ENCODE data around the gene BCL2L1.

The BCL2L1 gene

DNA sequence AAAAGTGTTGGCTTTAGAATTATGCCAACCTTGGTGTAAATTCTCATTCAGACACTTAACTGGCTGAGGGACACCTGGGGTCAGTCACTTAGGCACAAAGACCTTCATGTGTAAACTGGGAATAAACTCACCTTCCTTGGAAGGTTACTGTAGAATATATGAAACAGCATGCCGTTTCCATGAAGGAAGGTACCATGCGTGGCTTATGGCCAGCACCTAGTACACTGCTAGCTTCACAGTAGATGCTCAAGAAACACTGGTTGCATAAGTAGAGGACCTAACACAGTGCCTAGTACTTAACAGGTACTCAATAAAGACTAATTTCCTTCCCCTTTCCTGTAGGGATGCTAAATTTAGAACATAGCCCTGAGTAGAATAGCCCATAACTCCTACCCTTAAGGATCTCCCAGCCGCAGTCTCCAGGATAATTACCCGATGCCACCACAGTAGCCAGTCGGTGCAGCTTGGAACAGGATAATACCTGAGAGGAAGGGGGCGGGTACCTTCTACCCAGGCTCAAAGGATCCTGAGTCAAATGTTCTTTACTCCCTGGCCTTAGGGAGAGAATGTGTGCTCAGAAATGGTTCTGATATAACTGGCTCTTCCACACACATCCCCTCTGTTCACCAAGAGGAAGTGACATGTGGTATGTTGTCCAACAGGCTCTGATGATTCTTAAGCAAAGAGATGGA lies 3.6 kb downstream of the BCL2L1 start:
- Mint-ChIP-seq H3K27me3 (no peaks in the 10 kb centered on the region), H3K36me3 (peaks cover 77 to 84% of the 10 kb centered on the region in 2 donors), H3K4me3 (peak overlapping the region; percentile 91 to 97), H3K9me3 (no peaks in the 10 kb centered on the region), H3K27ac (peak overlapping the region; percentile 53), H3K4me1 (peaks cover 33 to 59% of the 10 kb centered on the region in 2 donors)
- no peak for ATAC-seq (replicated peaks)
- no peak for DNase-seq

DNA sequence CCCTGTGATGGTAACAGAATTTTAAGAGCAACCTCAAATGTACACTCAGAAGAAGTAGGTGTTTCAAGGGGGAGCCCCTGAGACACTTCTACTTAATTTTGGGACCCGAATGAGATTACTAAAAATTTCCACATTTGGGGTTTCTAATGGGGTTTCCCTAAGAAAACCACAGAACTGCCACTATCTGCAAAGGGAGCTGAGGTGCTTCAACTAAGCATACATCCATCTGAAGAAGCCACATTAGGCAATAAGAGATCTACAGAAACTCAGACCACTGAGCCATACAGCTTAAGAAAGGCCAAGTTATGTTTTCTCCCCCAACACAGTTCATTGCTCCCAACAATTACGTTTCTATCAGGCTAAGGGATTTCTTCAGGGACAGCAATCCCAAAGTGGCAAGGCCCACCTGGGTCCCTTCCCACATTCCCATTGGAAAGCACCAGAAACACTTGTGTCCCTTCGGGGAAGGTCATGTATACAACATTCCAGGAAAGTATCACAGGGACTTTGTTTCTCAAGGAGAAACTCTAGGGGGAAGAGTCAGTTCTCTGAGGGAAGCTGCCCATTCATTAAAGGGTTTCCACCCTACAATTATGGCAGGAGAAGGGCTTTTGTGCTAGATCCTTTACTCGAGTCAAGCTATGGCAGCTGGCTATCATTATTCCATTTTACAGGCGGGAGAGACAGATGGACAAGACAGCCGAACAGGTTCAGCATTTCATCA lies 5.0 kb downstream of the BCL2L1 start:
- no peaks in the 10 kb centered on the region for H3K27me3 Mint-ChIP-seq
- H3K27ac Mint-ChIP-seq: peak overlapping the region; percentile 98
- DNase-seq (peak; percentile 60), ATAC-seq (replicated peaks) (peak; percentile 85 to 86)
- peaks cover 86 to 93% of the 10 kb centered on the region in 2 donors for H3K36me3 Mint-ChIP-seq
- no peaks in the 10 kb centered on the region for H3K9me3 Mint-ChIP-seq
- H3K4me1 Mint-ChIP-seq: peaks cover 41 to 68% of the 10 kb centered on the region in 2 donors
- peak overlapping the region; percentile 91 to 97 for H3K4me3 Mint-ChIP-seq

DNA sequence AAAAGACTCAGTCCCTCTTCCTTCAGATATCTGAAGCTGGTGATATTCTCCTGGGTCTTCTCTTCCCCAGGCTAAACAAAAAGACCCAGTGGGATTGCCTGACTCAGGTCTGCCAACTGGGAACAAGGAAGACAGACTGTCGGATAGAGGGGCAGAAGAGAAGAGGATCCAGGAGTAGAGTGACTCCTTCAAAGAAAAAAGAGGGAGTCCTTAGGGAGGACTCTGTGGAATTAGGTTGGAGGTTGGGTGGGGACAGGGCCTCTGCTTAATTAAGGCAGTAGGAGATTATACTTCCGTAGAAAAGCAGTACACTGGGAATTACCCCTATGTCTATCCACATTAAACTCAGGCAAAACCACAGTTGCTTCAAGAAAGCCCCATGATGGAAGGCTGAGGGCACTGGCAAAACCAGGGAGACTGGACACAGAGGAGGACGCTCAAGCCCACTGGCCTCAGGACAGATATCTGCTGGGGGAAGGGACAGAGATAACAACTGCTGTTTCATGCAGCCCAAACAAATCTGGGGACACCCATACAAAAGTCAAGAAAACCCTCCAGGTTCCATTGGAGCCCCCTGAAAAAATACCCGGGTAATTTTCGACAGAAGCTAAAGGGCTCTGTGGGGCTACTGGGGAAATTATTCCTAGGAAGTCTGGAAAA lies 5.7 kb downstream of the BCL2L1 start:
- peak overlapping the region; percentile 98 for H3K27ac Mint-ChIP-seq
- H3K36me3 Mint-ChIP-seq: peaks cover 83 to 92% of the 10 kb centered on the region in 2 donors
- ATAC-seq (replicated peaks) (peak; percentile 55 to 61), DNase-seq (no peak)
- no peaks in the 10 kb centered on the region for H3K9me3 Mint-ChIP-seq
- H3K4me1 Mint-ChIP-seq: peaks cover 44 to 73% of the 10 kb centered on the region in 2 donors
- H3K27me3 Mint-ChIP-seq: no peaks in the 10 kb centered on the region
- peak overlapping the region; percentile 91 to 97 for H3K4me3 Mint-ChIP-seq

DNA sequence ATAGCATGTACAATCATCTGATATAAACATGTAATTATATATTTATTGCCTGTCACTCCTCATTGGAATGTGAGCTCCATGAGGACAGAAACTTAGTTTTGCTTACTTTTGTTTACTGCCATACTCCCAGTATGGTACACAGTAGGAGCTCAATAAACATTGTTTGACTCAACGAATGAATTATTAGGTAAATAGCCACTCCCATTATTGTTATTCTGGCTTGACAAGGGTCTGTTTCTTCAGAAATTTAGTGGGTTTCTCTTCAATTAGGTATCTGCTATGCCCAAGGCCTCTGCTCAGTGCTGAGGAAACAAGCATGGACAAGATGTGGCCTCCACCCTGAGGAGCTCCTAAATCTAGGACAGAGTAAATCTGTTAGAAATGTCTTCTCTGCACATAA lies 6.3 kb downstream of the BCL2L1 start:
- peak overlapping the region; percentile 91 to 97 for H3K4me3 Mint-ChIP-seq
- ATAC-seq (replicated peaks): no peak

DNA sequence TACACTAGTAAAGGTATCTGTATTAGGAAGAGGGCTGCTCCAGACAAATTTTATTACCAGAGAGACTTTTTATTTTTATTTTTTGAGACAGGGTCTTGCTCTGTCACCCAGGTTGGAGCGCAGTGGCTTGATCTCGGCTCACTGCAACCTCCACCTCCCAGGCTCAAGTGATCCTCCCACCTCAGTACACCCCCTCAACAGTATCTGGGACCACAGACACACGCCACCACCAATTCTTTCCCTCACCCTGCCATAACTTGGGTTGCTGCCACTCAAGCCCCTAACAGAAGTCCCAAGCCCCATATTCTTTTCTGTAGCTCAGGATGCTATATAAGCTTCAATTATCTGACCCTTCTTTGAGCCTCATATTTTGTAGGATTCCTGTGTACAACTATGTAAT lies 6.9 kb downstream of the BCL2L1 start:
- ATAC-seq (replicated peaks): no peak
- peaks cover 74 to 90% of the 10 kb centered on the region in 2 donors for H3K36me3 Mint-ChIP-seq

More for the DNA sequence above, 6.3 kb downstream of the BCL2L1 start:
- Mint-ChIP-seq H3K4me1 (peaks cover 44 to 79% of the 10 kb centered on the region in 2 donors), H3K27ac (peak overlapping the region; percentile 98), H3K36me3 (peaks cover 77 to 90% of the 10 kb centered on the region in 2 donors), H3K9me3 (no peaks in the 10 kb centered on the region), H3K27me3 (no peaks in the 10 kb centered on the region)
- no peak for DNase-seq

DNA sequence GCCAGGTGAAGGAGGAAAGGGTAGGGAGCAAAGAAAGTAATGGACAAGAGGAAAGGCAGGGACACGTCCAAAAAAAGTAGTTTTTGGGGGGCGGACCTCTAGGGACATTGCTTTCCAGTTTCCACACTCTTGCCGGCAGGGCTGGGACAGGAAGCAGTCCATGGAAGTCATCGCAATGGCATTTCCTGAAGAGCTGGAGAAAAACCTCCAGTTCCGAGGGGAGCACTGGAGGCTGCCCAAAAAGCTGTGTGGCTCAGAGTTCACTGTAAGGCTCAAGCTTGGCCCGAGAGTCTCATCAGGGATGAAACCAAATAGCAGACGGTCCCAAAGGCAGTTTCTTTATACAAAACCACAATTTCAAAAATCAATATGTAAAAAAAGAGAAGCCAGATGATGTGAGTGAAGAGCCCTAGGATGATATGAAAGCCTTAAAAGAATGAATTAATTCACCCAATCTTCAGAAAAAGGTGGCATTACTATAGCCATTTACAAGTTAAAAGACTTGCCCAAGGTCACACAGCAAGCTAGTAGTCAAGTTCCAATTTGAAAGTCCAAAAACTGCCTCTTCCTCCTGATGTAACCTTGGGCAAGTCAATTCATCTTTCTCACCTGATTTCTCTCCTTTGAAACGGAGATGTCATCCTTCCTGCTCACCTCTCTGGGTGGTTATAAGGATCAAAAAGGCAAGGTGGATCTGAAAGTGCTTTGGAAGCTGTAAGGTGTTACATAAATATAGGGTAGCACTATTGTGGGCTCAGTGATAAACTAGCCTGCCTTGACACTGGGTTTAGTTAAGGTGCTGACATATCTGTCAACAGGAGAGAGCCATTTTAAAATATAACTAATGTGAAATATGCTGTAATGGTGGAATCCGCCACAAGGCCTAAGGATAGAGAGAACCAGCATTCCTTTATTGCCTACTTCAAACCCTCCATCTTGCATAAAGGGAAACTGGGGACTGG lies 9.1 kb downstream of the BCL2L1 start:
- H3K9me3 Mint-ChIP-seq: no peaks in the 10 kb centered on the region
- peak overlapping the region; percentile 48 for H3K27ac Mint-ChIP-seq
- no peaks in the 10 kb centered on the region for H3K27me3 Mint-ChIP-seq
- H3K4me3 Mint-ChIP-seq: peak overlapping the region; percentile 75 to 97
- peaks cover 64 to 82% of the 10 kb centered on the region in 2 donors for H3K36me3 Mint-ChIP-seq
- ATAC-seq (replicated peaks) (no peak), DNase-seq (no peak)
- peaks cover 60 to 94% of the 10 kb centered on the region in 2 donors for H3K4me1 Mint-ChIP-seq

More for the DNA sequence above, 6.9 kb downstream of the BCL2L1 start:
- H3K4me1 Mint-ChIP-seq: peaks cover 49 to 85% of the 10 kb centered on the region in 2 donors
- no peak for DNase-seq
- no peaks in the 10 kb centered on the region for H3K9me3 Mint-ChIP-seq
- H3K4me3 Mint-ChIP-seq: peak overlapping the region; percentile 91 to 97
- no peaks in the 10 kb centered on the region for H3K27me3 Mint-ChIP-seq
- H3K27ac Mint-ChIP-seq: peak overlapping the region; percentile 98

DNA sequence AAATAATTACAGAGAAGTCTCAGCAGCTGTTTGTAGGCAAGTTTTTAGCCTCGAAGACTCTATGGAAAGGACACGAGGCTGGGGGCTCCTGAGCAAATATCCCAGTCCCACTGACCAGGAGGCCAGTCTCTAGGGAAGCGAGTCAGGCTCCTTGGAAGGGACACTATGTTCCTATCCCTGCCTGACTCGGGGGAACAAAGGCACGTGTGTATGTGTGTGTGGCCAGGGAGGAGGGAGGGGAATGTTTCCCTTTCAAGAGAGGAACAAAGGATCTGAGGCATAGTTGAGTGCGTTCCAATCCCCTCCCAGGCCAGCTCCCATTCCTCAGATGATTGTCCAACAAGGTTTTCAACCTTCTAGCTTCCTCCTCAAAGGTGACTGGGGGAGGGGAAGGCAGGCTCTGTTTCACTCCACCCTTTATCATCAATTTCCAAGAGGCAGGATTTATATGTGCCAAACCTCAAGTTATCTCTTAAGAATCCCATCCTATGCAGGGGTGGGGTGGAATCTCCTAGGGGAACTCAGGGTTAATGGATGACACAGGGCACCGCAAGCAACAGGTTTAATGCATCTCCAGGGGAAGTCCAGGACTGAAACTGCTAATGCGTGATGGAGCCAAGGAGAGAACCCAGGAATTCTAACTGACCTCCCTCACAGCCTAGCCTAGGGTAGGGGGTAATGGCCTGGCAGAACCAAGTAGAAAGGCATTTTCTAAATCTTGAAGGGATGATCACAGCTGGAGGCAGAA lies 9.9 kb downstream of the BCL2L1 start:
- no peak for ATAC-seq (replicated peaks)
- Mint-ChIP-seq H3K27me3 (no peaks in the 10 kb centered on the region), H3K27ac (peak overlapping the region; percentile 56), H3K9me3 (no peaks in the 10 kb centered on the region), H3K4me1 (peaks cover 64 to 96% of the 10 kb centered on the region in 2 donors), H3K36me3 (peaks cover 62 to 81% of the 10 kb centered on the region in 2 donors), H3K4me3 (peak overlapping the region; percentile 62 to 75)
- DNase-seq: no peak

DNA sequence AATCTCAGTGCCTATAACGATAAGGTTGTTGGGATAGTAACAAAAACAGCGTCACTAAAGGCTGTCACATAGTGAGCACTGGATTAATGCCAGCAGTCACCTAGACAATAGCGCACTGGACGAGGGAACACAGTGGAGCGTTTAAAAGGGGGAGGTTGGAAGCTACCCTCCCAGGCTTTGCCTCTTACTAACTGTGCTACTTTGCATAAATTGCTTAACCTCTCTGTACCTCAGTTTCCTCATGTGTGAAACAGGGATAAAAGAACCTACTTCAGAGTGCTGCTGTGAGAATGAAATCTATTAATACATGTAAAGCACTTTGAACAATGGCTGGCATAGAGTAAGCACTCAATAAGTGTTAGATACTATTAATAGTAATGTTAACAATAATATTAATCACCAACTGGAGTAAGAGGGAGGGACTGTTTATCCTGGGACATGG lies 10.5 kb downstream of the BCL2L1 start:
- Mint-ChIP-seq H3K36me3 (peaks cover 65 to 81% of the 10 kb centered on the region in 2 donors), H3K27me3 (no peaks in the 10 kb centered on the region), H3K4me3 (no peak overlapping the region), H3K9me3 (no peaks in the 10 kb centered on the region), H3K27ac (peak overlapping the region; percentile 31), H3K4me1 (peaks cover 64 to 96% of the 10 kb centered on the region in 2 donors)
- DNase-seq: no peak
- ATAC-seq (replicated peaks): no peak

DNA sequence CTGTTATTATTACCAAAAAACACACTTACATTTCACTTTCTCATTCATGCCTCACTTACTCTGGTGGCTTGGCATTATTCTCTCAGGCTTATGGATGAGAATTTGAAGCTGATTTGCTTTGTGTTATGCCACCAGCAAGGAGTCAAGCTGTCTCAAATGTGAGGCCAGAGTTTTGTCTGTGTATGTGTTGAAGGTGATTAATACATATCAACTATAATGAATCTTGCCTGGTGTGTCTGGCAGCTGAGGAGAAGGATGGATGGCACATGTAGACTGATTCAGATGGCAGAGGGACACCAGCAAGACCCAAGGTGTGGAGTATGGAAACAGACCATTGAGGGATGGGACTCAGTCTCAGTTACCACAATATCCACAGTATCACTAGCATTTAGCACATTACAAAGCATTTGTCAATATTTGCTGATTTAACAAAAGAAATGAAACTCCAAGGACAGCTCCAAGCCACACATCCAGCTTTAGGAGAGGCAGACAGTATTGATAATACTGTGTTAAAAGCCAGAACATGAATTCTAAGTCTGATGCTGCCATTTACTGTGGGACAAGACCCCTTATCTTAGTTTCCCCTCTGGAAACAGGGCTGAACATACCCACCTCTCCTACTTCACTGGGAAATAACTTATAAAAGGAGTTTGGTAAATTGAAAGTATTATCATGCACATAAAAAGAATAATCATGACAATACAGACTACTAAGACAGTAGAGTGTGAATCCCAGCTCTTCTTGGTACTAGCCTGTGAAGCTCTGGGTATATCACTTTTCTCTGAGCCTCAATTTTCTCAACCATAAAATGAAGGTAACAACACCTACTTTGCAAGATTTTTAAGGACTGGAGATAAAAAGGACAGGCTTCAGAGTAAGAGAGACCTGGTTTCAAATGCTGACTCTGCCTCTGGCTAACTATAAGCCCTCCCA lies 11.2 kb downstream of the BCL2L1 start:
- ATAC-seq (replicated peaks) (no peak), DNase-seq (no peak)
- Mint-ChIP-seq H3K4me1 (peaks cover 62 to 96% of the 10 kb centered on the region in 2 donors), H3K4me3 (peak overlapping the region in 1 of 2 donors; percentile 44), H3K36me3 (peaks cover 65 to 80% of the 10 kb centered on the region in 2 donors), H3K27ac (peak overlapping the region; percentile 65), H3K27me3 (no peaks in the 10 kb centered on the region), H3K9me3 (no peaks in the 10 kb centered on the region)

DNA sequence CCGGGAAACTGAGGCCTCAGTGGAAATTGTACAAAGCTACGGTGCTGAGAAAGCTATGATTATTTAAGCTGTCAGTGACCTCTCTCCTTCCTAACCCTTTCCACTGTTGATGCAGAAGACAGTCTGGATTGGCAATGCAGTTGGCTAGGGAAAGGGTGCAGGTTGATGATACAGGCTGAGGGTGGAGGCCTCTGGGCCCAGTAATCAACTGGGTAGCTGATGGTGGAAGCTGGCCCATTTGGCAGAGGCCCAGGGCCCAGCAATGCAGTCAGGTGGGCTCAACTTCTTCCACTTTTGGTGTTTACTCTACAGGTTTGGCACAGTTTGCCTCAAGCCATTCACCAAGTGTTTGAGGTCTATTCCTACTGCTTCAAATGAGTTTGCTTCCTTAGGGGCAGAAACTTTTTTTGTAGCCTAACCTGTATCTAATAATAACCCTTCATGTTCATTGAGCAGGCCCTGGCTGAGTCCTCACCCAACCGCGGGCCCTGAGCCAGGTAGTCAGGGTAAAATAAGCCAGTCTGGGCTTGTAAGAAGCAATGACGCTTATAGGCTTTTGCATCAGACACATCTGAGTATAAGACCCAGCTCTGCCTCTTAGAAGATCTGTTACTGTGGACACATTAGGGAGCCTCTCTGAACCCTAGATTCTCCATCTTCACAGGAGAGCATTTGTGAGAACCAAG lies 12.1 kb downstream of the BCL2L1 start:
- no peak overlapping the region for H3K4me3 Mint-ChIP-seq
- H3K27ac Mint-ChIP-seq: peak overlapping the region; percentile 37
- H3K36me3 Mint-ChIP-seq: peaks cover 60 to 77% of the 10 kb centered on the region in 2 donors
- no peaks in the 10 kb centered on the region for H3K27me3 Mint-ChIP-seq
- no peaks in the 10 kb centered on the region for H3K9me3 Mint-ChIP-seq
- H3K4me1 Mint-ChIP-seq: peaks cover 67 to 96% of the 10 kb centered on the region in 2 donors
- ATAC-seq (replicated peaks): no peak
- no peak for DNase-seq

DNA sequence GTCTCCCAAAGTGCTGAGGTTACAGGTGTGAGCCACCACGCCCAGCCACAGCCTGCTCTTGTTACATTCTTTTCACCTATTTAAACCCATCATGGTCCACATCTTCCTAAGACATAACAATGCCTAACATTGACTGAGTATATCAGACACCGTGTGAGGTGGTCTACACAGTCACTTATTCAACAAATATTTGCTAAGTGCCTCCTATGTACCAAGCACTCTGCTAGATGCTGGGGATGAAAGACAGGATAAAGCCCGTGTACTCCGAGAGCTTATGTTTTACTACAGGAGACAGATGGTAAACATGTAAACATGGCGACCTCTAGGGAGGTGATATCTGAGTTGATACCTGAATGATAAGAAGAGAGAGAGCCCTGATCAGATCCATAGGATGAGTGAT lies 12.7 kb downstream of the BCL2L1 start:
- H3K9me3 Mint-ChIP-seq: no peaks in the 10 kb centered on the region
- peak overlapping the region; percentile 56 for H3K27ac Mint-ChIP-seq
- H3K4me3 Mint-ChIP-seq: peak overlapping the region; percentile 11 to 26
- H3K36me3 Mint-ChIP-seq: peaks cover 54 to 71% of the 10 kb centered on the region in 2 donors
- peaks cover 67 to 96% of the 10 kb centered on the region in 2 donors for H3K4me1 Mint-ChIP-seq
- ATAC-seq (replicated peaks) (no peak), DNase-seq (no peak)
- no peaks in the 10 kb centered on the region for H3K27me3 Mint-ChIP-seq

All from stimulated activated naive B cell treated with anti-CD40 and anti-IgM and Interleukin-4, amounts not matched to agents 10 μg/mL and 1 μg/mL and 100 μg/mL, for 72 hours (primary cell).